C4-2B (cell line): ENCODE results near the gene CAPN13.

ENCODE experiments used
- ZFX ChIP-seq: fragments of 450-650 bp; IDR thresholded peaks from 2 replicates; pipeline ENCODE4 v1.6.1; 2017
- TF ChIP-seq, protein P1 (sequence below): fragments of 450-650 bp; conservative IDR thresholded peaks from 2 replicates; pipeline ENCODE4 v1.5.1; 2017; ENCODE audit warnings: mild to moderate bottlenecking

GRCh38 chr2:30678410-30679137 lies 128.7 kb downstream of the CAPN13 start:
- TF ChIP-seq, protein P1, sequence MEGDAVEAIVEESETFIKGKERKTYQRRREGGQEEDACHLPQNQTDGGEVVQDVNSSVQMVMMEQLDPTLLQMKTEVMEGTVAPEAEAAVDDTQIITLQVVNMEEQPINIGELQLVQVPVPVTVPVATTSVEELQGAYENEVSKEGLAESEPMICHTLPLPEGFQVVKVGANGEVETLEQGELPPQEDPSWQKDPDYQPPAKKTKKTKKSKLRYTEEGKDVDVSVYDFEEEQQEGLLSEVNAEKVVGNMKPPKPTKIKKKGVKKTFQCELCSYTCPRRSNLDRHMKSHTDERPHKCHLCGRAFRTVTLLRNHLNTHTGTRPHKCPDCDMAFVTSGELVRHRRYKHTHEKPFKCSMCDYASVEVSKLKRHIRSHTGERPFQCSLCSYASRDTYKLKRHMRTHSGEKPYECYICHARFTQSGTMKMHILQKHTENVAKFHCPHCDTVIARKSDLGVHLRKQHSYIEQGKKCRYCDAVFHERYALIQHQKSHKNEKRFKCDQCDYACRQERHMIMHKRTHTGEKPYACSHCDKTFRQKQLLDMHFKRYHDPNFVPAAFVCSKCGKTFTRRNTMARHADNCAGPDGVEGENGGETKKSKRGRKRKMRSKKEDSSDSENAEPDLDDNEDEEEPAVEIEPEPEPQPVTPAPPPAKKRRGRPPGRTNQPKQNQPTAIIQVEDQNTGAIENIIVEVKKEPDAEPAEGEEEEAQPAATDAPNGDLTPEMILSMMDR, result no peak
- no peak for TF ChIP-seq ZFX
